Putamen (tissue), 1 donor: ENCODE measurements around the gene PLCD4.

Experiments
- DNase-seq: peaks from one replicate; pipeline ENCODE4 v3.0.0-alpha.2; 2016; ENCODE audit warnings: low spot score

Gene PLCD4

DNA sequence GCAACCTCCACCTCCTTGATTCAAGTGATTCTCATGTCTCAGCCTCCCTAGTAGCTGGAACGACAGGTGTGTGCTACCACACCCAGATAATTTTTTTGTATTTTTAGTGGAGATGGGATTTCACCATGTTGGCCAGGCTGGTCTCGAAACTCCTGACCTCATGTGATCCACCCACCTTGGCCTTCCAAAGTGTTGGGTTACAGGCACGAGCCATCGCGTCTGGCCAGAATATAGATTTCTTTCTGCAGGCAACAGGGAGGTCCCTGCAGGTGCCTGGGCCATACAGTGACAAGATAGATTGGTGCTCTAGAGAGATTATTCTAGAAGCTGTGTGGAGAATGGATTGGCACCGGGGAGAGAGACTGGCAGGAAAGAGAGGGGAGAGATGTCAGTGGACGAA is 13.3 kb downstream of the PLCD4 start:
- no peak for DNase-seq

DNA sequence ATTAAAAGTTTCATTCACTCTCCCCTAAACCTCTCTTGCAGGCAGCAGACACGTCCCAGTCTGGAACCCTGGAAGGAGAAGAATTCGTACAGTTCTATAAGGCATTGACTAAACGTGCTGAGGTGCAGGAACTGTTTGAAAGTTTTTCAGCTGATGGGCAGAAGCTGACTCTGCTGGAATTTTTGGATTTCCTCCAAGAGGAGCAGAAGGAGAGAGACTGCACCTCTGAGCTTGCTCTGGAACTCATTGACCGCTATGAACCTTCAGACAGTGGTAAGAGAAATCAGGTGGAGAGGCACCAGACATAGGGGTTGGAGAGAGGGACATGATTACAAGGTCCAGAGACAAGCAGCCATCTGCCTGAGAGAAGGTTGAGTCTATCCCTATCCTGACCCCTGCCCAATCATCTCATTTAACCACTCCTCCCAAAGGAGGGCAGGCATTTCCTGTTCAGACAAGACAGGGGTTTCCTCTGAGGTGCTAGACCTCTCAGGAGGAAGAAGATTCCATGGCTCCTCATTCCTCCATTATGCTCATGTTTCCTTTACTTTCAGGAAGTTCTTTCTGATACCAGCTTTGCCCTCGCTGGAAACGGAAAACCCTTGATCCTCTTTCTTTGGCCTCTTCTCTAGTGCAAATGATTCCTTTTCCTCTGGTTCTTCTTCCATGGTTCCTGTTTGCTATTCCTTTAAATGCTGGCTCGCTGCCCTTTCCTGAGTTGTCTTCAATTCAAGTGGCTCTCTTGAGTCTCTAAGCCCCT is 15.1 kb downstream of the PLCD4 start:
- DNase-seq, result no peak

DNA sequence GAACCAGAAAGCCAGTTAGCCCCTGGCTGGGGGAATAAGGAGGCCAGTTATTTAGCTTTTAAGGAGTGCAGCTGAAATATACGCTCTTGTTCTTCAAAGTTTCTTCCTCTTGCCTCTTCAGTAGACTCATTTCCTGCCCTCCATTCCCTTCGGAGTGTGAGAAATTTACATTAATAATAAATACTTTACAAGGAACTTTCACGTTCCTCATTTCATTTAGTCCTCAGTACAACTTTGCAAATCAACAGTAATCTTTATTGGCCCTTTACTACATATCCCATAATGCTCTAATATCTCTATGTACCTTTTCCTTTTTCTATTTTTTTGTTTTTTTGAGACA is 15.6 kb downstream of the PLCD4 start:
- DNase-seq, result no peak

- no peak for DNase-seq
Observed at GRCh38 chr2:218626369-218626768, 18.7 kb downstream of the PLCD4 start.

GRCh38 chr2:218627939-218628338 is 20.2 kb downstream of the PLCD4 start:
- DNase-seq, result no peak

DNA sequence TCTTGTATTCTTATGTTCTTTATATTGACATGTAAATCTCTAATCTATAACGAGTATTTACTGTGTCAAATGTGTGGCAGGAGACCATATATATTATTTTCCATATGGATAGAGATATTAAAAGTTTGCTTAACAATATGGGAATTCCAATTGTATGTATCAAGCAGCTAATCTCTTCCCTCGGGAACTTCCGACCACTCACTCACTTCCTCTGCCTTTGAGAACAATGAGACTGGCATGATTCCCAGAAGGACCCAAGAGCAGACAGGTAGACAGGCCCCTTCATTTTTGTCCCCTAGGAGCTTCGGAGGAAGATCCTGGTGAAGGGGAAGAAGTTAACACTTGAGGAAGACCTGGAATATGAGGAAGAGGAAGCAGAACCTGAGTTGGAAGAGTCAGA is 24.1 kb downstream of the PLCD4 start:
- no peak for DNase-seq

- no peak for DNase-seq
Observed at GRCh38 chr2:218635719-218636118, 28.0 kb downstream of the PLCD4 start.

- DNase-seq, result no peak
Observed at GRCh38 chr2:218638372-218638771, 30.7 kb downstream of the PLCD4 start.

- DNase-seq, result no peak
Observed at GRCh38 chr2:218642121-218642656, 34.5 kb downstream of the PLCD4 start.

DNA sequence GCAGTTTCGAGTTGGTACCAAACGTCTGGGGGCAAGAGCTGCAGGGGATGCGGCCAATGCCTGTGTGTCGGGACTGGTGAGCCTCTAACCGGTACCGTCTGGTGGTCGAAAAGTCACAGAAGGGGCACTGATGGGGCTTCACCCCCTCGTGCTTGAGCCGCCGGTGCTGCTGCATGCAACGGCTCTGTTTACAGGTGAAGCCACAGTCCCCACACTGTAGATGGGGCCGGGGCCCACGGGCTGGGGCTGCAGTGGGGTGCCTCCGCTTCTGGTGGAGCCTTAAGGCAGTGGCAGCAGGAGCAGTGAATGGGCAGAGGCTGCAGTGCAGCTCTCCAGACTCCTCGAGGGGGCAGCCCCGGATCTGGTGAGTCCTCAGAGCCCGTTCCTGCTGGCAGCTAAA is 35.1 kb downstream of the PLCD4 start:
- DNase-seq, result no peak

DNA sequence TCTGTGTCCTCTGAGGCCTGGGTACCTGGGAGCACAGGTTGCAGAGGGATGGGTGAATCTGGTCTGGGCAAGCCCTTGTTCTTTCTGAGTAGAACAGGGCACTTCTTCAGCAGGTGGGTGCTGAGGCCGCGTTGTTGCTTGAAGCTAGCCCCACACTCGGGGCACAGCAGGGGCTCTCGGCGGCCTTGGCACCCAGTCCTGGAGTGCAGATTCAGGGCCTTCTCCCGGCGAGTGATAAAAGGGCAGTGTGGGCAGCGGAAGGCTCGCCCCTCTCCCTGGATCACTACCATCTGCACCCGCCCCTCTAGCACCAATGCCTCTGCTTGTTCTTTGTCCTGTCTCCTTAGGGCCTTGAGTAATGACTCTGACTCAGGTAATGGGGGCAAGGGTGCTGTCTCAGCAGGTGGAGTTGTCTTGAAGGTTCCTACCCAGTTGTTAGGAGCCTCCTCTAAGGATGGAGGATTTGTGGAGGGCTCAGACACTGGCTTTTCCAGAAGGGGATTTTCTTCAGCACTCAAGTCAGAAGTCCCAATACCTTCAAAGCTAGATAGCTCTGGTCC is 36.1 kb downstream of the PLCD4 start:
- no peak for DNase-seq

DNA sequence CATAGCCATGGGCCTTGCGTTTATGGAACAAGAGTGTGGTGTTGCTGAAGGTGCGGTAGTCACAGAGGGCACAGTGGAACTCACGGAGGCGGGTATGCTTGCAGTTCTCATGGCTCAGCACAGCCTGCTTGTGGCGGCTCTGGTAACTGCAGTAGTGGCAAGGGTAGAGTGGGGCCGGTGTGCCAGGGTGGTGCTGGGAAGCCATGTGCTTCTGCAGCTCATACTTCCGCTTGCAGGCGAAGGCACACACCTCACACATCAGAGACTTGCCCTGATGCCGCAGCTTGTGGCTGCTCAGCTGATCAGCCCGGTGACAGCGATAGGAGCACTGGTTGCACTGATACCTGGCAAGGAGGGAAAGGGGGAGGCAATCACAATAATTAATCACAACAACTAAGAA is 37.0 kb downstream of the PLCD4 start:
- DNase-seq, result no peak

DNA sequence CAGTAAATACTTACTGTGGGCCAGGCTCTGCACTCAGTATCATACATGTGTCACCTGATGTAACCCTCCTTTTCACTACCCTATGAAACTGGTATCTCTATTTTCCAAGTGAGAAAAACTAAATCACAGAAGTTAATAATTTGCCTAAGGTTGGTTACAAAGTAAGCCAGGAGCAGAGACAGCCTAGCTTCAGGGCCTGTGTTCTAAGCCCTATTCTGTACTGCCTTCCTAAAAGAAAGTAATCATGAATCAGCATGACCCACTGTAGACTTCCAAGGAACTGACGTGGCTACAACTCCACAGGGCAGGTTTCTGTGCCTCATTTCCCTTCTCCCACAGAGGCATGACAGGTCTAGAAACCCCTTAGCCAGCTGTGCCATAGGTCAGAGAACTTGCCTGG is 37.4 kb downstream of the PLCD4 start:
- DNase-seq, result no peak

DNA sequence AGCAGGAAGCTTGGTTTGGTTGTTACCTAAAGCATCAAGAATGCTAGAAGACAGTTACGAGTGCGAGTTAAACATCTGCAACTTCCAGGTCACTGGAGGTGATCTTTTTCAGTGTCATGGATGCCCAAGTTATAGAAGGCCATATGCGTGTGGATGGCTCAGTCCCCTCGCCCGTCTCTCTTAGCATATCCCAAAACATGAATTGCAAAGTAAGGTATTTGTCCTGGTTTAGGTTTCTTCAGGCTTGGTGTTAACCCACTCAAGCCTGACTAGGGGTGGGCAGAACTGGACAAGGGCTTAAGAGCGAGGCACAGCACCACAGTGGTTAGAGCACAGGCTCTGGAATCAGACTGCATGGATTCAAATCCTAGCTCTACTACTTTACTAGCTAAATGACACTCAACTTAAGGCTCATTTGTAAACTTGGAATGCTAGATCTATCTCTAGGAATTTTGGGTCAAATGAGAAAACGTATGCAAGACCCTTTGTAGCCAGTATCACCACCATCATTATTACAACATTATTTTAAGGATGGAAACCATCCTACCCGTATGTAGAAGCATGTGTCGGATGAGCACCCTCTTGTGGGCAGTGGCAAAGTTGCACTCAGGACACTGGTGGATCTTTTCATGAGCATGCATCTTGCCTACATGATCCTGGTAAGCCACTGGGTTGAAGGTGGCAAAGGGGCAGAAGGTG is 40.5 kb downstream of the PLCD4 start:
- DNase-seq, result peak; percentile 34

DNA sequence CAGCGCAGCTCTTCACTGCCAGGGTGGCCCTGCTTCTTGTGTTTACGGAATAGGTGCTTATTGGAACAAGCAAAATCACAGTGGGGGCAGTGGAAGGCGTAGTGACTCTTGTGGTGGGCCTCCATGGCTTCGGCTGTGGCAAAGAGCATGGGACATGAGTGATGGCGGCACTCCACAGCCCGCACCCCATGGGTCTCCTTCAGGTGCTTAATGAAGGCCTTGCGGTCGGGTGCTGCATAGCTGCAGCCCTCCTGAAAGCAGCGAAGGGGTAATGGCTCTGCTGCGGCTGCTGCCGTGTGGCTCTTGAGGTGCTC is 41.0 kb downstream of the PLCD4 start:
- no peak for DNase-seq

DNA sequence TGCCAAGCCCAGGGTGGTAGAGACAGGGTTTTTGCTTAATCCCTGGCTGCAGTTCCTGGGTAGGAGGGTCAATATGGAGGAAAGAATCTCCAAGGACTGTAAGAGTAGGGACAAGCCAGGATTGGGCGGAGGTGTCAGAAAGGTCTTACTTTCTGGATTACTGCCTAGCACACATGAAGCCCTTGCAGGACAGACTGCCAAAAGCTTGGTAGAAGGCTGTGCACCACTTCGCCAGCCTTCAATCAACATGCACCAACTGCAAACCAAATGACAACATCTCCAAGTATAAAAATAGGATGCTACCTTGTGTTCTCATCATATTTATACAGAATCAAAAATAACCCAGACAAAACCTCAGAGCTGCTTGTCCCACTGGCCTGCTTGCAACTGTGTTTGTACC is 48.1 kb downstream of the PLCD4 start:
- no peak for DNase-seq

GRCh38 chr2:218658671-218659257 is 51.1 kb downstream of the PLCD4 start:
- no peak for DNase-seq

- DNase-seq, result peak; percentile 93
Observed at GRCh38 chr2:218659258-218659987, 51.7 kb downstream of the PLCD4 start, which contains the start of the genes BCS1L and ZNF142. BCS1L (plus strand) TSS chr2:218659683; CDS start chr2:218660988, 1,305 bp downstream. ZNF142 (minus strand) TSS chr2:218659623; CDS start chr2:218656429, 3,194 bp downstream.

- DNase-seq, result no peak
Observed at GRCh38 chr2:218659988-218660358, 52.3 kb downstream of the PLCD4 start.

DNA sequence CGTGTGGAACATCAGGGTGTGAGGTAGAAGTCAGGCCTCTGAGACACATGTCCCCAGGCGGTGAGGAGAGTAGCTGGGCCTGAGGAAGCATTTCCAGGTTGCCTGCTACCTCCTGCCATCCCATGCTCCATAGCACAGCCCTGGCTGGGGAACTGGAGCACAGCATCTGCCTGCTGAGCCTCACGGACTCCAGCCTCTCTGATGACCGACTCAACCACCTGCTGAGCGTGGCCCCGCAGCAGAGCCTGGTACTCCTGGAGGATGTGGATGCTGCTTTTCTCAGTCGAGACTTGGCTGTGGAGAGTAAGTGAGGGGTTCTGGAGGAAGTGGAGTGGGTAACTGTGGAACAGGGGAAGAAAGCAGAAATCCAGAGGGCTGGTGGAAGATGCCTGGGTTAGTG is 54.7 kb downstream of the PLCD4 start:
- no peak for DNase-seq

DNA sequence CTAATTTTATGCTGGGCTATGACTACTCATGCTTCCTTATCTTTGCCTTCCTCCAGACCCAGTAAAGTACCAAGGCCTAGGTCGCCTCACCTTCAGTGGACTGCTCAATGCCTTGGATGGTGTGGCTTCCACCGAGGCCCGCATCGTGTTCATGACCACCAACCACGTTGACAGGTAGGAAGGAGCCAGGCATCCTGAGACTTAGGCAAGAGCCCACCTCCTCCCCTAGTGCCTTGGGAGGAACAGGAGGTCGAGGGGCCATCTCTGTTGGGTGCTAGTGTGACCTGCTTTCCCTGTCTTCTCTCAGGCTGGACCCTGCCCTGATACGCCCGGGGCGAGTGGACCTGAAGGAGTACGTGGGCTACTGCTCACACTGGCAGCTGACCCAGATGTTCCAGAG is 55.1 kb downstream of the PLCD4 start:
- DNase-seq, result no peak

- DNase-seq, result no peak
Observed at GRCh38 chr2:218663901-218664300, 56.2 kb downstream of the PLCD4 start.
